Measurements from ENCODE around the gene GPRIN2. TPM values are rescaled to one million over a fixed set of nuclear protein-coding genes. Genes with fewer than 3 reads are reported as not detected.
"Not testable (repeated sequence)": the region's sequence is repeated elsewhere in the genome, so short reads cannot be mapped to it uniquely, and the experiment has no call there.

GPRIN2 gene
- 4.3 and 6.3 TPM in 2 replicates for total RNA-seq (2014; rRNA removed; shearing (Covaris generic); ENCODE audit: low replicate concordance)

DNA sequence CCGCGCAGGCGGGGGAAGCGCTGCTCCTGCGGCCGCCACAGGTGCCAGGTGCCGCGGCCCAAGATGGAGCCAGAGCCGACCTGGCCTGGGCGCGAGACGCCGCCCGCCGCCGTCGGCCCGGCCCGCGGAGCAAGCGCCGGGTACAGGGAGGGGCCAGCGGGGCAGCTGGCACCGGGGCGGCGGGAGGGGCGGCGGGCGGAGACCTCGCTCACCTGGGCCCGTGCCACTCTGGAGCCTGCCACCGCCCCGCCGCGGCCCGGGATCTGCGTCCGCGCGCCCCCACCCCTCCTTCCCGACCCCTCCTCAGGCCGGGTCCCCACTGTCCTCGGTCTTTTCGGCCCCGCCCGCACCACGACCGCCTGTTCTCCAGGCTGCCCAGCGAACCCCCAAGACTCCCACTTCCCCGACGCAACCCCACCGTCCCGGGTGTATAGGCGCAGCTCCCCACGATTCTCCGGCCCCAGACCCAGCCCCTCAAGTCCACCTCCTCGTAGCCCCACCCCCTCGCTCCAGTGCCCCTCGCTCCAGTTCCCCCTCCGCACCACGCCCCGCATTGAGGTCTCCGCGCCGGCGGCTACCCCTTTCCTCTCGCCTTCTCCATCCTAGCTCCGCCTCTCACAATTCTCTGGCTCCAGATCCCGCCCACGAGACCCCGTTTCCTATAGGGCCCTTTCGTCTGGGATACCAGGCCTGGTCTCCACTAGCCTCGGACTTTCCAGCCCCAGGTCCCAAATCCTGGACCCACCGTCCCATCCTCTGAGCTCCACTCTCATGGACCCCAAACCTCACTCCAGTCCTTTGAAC lies at the start of gene GPRIN2:
GPRIN2 (minus strand) TSS at position 144 of the 804 bp plus-strand sequence. CDS start 5,922 bp downstream, outside the sequence.
- in situ Hi-C loops (cut with HindIII; ENCODE audit: low pct_unique_long_range_greater_than_20kb, low sequenced_read_pairs) = no loop called here
- no peak for DNase-seq (ENCODE audit: low read depth)

DNA sequence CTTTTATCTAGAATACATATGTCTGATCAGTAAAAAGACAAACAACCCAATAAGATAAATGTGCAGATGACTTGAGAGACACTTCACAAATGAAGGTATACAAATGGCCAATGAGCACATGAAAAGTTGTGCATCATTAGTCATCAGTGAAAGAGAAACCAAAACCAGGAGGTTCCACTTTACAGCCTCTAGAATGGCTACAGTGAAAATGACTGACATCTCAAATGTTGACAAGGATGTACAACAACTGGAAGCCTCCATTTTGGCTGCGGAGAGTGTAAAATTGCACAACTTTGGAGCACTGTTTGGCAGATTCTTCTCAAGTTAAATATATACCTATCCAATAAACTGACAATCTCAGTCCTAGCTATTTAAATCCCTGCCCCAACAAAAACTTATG lies 44.1 kb upstream of the GPRIN2 start:
- DNase-seq (ENCODE audit: low read depth); in situ Hi-C loops (cut with HindIII; ENCODE audit: low pct_unique_long_range_greater_than_20kb, low sequenced_read_pairs): not testable (repeated sequence)

DNA sequence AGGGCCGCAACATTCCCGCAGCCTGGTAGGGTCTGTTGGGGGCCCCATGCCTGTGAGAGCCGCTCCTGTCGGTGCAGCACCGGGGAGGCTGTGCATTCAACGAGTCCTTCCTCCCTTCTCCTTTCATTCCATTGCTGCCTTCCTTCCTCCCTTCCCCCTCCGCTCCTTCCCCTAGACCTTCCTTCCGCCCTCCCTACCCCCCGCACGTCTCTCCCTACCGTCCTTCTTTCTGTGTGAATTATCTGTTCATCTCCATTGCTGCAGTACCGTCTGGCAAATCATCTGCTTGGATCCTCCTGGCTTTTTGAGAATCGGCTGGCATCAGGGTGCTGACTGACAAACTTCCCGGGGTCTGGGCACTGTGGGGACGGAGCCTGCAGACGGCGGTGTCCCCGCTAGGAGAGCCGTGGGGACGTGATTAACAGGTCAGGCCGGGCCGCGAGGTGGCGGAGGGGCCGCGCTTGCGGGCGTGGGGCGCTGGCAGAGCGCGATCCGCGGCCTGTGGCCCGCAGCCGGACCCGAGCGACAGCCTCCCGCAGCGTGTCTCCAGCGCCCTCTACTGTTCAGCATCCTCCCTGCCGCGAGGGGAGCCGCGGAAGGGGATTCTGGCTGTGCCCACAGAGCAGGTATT lies 41.3 kb upstream of the GPRIN2 start:
- DNase-seq (ENCODE audit: low read depth); in situ Hi-C loops (cut with HindIII; ENCODE audit: low pct_unique_long_range_greater_than_20kb, low sequenced_read_pairs): not testable (repeated sequence)

DNA sequence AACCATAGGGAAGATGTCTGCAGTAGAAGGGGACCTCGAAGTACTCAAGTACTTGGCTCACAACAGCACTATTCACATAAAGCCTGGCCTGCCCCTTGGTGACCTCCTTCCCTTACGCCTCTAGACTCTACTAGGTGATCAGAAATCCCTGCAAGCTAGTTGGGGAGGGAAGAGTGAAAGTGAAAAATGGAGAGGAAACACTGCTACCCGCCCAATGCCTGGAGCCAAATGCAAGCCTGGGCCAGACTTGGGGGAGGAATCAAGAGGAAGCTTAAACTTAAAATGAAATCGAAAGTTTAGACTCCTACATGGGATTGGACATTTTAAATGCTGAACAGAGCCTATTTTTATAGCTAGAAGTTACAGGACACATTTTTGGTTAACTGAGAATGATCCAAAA lies 40.1 kb upstream of the GPRIN2 start:
- DNase-seq (ENCODE audit: low read depth); in situ Hi-C loops (cut with HindIII; ENCODE audit: low pct_unique_long_range_greater_than_20kb, low sequenced_read_pairs): not testable (repeated sequence)

DNA sequence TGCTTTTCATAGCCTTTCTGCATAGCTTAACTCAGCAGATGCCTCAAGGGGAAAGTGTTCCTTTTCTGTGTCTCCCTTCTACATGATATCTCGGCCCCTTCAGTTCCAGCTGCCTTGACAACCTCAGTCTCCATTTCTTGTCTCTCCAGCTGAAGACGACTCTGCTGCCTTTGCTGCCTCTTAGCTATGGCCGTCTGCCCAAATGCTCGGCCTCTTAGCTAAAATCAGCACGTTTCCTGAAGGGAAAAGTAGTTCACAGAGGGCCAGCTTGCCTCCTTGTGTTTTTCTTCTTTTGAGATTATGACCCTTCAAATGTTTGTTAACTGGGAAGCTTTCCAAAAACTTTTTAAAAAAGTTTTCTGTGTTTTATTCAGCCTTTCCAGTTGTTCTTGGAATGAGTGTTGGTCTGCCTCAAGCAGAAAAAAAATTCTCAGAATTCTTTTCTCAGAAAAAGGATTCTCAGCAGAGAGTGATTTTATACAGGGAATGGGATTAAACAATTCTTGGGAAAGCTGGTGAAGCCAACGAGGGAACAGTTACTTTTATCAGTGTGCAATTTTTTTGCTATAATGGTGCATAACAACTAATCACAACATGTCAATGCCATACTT lies 38.1 kb upstream of the GPRIN2 start:
- DNase-seq (ENCODE audit: low read depth); in situ Hi-C loops (cut with HindIII; ENCODE audit: low pct_unique_long_range_greater_than_20kb, low sequenced_read_pairs): not testable (repeated sequence)

DNA sequence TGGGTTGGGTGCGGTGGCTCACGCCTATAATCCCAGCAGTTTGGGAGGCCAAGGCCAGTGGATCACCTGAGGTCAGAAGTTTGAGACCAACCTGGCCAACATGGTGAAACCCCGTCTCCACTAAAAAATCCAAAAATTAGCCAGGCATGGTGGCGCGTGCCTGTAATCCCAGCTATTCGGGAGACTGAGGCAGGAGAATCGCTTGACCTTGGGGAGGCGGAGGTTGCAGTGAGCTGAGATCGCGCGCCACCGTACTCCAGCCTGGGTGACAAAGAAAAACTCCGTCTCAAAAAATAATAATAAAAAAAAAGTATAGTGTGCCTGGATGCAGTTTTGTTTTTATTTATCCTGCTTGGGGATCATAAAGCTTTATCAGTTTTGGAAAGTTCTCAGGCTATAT lies 36.8 kb upstream of the GPRIN2 start:
- DNase-seq (ENCODE audit: low read depth); in situ Hi-C loops (cut with HindIII; ENCODE audit: low pct_unique_long_range_greater_than_20kb, low sequenced_read_pairs): not testable (repeated sequence)

DNA sequence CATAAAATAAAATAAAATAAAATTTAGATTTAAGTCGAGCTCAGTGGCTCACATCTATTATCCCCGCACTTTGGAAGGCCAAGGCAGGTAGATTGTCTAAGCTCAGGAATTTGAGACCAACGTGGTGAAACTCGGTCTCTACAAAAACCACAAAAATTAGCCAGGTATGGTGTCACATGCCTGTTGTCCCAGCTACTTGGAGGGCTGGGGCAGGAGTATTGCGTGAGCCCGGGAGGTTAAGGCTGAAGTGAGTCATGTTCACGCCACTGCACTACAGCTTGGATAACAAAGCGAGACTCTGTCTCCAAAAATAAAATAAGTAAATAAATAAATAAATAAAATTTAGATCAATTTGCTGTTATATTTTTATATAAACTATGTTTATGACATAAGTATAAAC lies 34.6 kb upstream of the GPRIN2 start:
- in situ Hi-C loops (cut with HindIII; ENCODE audit: low pct_unique_long_range_greater_than_20kb, low sequenced_read_pairs); DNase-seq (ENCODE audit: low read depth): not testable (repeated sequence)

DNA sequence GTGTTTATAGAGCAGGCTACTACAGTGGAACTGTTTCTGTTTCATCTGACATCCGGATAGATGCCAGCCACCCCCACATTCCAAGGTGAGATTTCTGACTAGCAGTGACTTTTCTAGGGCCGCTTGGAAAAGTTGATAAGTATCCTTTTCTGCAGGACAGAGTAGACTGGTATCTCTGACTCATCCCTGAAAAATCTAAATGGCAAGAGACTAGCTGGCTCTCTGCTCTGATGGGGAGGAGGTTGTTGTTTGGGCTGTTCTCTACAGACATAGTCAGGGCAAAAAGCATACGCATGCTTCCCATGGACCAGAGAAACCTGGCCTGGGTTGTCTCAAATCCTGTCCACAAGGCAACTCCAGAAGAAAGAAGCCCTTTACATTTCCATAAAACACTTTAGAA lies 33.1 kb upstream of the GPRIN2 start:
- DNase-seq (ENCODE audit: low read depth); in situ Hi-C loops (cut with HindIII; ENCODE audit: low pct_unique_long_range_greater_than_20kb, low sequenced_read_pairs): not testable (repeated sequence)

DNA sequence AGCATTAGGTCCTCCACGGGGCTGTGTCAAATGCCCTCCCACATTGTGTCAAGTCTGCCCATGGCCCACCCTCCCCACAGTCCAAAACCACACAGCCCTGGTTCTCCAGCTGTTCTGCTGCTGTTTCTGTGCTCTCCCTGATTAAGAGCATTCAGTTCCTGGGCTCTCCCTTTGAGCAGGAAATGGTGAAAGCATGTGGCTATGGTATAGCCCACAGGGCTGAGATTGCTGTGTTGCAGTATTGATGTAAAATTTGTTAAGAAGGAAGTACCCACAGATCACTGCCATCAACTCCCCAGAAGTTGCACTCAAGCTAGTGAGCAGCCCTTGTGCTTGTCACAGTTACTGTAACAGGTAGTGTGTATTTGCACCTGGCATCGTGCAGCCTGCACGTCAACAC lies 31.8 kb upstream of the GPRIN2 start:
- in situ Hi-C loops (cut with HindIII; ENCODE audit: low pct_unique_long_range_greater_than_20kb, low sequenced_read_pairs) = not testable (repeated sequence)

DNA sequence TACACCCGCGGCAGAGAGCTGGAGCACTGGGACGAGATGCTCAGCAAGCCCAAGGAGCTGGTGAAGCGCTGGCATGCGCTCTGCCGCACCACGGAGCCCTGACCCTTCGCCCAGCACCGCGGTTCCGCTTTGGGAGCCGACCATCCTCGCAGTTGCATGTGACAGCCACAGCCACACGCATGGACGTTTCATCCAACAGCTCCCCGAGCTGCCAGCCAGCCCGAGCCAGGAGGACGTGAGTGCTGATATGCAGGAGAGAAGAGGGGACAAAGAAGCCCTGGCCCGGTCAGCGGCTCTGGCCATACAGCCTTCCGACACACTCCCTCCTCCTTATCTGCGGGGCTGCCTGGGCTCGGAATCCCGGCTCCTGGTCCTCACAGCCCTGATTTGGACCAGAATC lies 31.1 kb upstream of the GPRIN2 start:
- in situ Hi-C loops (cut with HindIII; ENCODE audit: low pct_unique_long_range_greater_than_20kb, low sequenced_read_pairs); DNase-seq (ENCODE audit: low read depth): not testable (repeated sequence)

More for the DNA sequence above, 31.8 kb upstream of the GPRIN2 start:
- not testable (repeated sequence) for DNase-seq (ENCODE audit: low read depth)

DNA sequence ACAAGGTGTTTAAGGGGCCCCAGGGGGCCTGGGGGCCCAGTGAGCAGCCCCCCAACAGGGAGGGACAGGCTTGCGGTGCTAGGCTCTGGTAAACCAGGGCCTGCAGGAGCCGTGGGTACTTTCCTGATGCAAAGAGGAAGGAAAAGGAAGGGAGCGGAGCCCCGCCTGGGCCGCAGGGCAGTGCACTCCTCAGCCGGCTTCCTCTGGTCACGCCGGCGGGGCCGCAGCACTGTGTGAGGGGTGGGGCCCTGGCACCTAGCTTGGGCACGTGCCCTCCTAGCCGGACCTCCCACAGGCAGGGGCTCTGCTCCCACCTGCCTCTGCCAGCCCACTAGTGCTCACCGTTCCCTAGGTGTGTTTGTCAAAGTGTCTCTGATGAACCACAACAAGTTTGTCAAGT lies 28.8 kb upstream of the GPRIN2 start:
- DNase-seq (ENCODE audit: low read depth); in situ Hi-C loops (cut with HindIII; ENCODE audit: low pct_unique_long_range_greater_than_20kb, low sequenced_read_pairs): not testable (repeated sequence)

DNA sequence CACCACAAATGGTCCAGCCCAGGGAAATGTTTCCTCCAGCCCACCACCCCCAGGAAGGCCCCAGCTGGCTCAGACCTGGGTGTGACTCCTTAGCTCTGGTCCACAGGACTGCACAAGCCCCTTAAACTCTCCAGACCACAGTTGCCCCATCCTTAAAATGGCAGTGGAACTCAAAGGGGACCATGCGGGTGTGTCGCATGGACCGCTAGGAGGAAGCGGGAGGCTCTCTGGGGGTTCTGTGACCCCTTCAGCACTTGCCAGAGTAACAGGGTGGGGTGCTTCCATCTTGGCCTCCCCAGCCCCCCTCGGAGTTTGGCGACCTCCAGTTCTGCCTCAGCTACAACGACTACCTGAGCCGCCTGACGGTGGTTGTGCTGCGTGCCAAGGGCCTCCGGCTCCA lies 27.7 kb upstream of the GPRIN2 start:
- in situ Hi-C loops (cut with HindIII; ENCODE audit: low pct_unique_long_range_greater_than_20kb, low sequenced_read_pairs); DNase-seq (ENCODE audit: low read depth): not testable (repeated sequence)

DNA sequence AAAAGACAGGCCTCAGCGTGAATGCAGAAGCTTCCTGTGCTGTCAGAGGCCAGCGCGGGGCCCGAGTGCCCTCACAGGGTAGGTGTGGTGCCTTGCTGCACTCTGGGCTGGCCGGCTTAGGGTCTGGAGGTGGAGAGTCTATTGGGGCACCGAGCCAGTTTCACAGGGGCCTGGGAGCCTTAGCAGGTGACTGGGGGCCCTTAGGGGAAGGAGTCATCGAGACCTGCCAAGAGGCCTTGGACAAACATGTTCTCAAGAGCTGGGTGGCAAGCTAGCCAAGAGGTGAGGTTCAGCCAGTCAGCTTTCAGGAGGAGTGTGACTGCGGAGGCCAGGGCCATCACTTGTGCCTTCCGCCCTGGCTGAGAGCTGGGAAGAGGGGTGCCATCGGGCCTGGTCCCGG lies 26.1 kb upstream of the GPRIN2 start:
- DNase-seq (ENCODE audit: low read depth); in situ Hi-C loops (cut with HindIII; ENCODE audit: low pct_unique_long_range_greater_than_20kb, low sequenced_read_pairs): not testable (repeated sequence)

DNA sequence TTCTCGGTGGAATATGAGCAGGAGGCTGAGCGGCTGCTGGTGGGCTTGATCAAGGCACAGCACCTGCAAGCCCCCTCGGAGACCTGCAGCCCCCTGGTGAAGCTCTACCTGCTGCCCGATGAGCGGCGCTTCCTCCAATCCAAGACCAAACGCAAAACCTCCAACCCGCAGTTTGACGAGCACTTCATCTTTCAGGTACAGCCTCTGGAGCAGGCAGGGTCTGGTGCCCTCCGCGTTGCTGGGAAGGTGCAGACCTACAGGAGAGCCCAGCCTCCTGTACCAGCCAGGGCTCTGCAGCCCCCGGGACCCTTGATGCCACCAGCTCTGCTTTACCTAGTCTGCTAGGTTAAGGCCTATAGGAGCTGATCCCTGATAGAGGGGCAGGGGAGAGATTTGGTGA lies 25.5 kb upstream of the GPRIN2 start:
- DNase-seq (ENCODE audit: low read depth); in situ Hi-C loops (cut with HindIII; ENCODE audit: low pct_unique_long_range_greater_than_20kb, low sequenced_read_pairs): not testable (repeated sequence)

DNA sequence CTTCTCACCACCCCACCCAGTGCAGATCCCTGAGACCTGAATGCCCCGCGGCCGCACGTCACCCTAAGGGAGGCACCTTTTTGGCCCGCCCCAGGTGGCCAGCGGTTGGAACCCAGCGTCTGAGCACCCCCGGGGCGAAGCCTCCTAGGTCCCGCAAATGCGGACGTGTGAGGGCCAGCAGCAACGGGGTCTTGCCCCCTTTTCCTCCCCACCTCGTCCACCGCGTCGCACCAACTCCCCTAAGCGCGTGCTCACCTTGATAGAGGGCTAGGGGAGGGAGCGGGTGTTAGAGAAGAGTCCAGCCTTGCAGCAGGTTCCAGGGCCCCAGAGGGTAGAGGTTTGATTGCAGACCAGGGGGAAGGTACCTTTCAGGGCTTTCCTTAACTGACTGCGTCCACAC lies 22.9 kb upstream of the GPRIN2 start:
- in situ Hi-C loops (cut with HindIII; ENCODE audit: low pct_unique_long_range_greater_than_20kb, low sequenced_read_pairs); DNase-seq (ENCODE audit: low read depth): not testable (repeated sequence)

DNA sequence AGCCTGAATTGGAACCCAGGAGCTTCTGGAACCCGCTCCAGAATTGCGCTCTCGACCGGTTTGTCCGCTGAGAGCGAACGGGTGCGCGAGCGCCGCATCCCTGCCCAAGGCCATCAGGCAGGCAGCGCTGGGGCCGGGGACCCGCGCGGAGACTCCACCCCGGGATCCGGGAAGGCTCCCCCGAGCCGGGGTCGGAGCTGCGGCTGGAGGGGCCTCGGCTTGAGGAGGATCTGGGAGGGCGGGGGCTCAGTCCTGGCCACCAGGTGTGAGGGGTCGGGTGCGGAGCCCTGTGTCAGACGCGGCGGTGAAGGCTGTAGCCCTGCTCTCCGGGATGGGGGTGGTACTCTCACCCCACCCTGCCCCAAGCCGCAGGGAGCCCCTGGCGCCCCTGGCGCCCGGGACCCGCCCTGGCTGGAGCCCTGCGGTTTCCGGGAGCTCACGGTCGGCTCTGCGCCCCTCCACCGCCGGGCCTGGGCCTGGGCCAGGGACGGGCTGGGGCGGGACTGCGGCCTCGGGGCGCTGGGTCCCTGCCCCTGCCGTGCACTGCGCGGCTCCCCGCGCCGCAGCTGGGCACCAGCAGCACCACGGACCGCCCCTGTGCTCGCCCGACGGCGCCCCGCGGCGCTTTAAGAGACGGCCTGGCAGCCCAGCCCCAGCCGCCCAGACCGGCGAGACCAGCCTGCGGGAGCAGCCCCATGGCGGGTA lies 22.2 kb upstream of the GPRIN2 start, which contains the start of gene SYT15:
SYT15 (plus strand) TSS at position 655 of the 705 bp plus-strand sequence; CDS start at position 696, 41 bp downstream.
- in situ Hi-C loops (cut with HindIII; ENCODE audit: low pct_unique_long_range_greater_than_20kb, low sequenced_read_pairs); DNase-seq (ENCODE audit: low read depth): not testable (repeated sequence)

DNA sequence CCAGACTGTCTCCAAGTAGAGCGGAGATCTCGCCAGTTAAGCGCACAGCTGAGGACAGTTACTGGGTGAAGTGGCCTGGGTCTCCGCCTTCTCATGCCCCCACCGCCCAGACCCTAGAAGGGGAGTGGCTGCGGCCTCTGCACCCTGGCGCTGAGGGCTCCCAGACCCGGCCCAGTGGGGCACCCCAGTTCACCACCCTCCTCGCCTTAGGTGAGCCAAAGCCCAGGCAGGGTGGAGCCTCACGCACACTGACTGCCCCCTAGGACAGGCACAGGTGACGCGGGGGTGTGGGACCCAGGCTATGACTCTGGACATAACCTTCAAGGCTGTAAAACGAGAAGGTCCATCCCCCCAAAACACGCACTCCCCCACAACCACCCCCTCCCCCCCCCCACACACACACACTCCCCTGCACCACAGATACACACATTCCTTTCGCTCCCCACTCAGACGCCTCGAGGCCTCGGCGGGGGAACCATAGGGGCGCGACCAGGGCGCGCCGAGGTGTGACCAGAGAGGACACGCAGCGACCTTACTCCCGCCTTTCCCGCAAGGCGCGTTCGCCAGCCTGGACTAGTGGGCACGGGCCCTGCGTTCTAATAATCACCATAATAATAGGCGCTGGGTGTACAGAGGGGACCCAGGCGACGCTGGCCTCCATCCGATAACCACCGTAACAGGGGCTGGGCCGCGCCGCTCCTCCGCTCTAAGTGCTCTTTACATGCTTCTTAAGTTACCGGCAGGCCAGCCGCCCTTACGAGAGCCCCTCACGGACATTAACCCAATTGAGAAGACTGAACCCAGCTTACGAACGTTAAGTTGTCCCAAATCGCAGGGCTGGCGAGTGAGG lies 21.4 kb upstream of the GPRIN2 start:
- in situ Hi-C loops (cut with HindIII; ENCODE audit: low pct_unique_long_range_greater_than_20kb, low sequenced_read_pairs); DNase-seq (ENCODE audit: low read depth): not testable (repeated sequence)
